Ishikawa (cell line): ENCODE measurements around the gene DNAH17.

Experiments
- CEBPB ChIP-seq: IDR thresholded peaks from 2 replicates; pipeline ENCODE4 v1.6.1; 2012
- CREB1 ChIP-seq: IDR thresholded peaks from 2 replicates; pipeline ENCODE4 v1.6.1; 2012; ENCODE audit warnings: low read depth
- EGR1 ChIP-seq: IDR thresholded peaks from 2 replicates; pipeline ENCODE4 v1.6.1; 2012
- EP300 ChIP-seq: IDR thresholded peaks from 2 replicates; pipeline ENCODE4 v1.6.1; 2012; ENCODE audit warnings: borderline replicate concordance
- FOXM1 ChIP-seq: IDR thresholded peaks from 2 replicates; pipeline ENCODE4 v1.6.1; 2012; ENCODE audit warnings: low read depth, borderline replicate concordance
- MAX ChIP-seq: IDR thresholded peaks from 2 replicates; pipeline ENCODE4 v1.6.1; 2012
- RAD21 ChIP-seq: IDR thresholded peaks from 2 replicates; pipeline ENCODE4 v1.6.1; 2012; ENCODE audit warnings: low read depth
- REST ChIP-seq: IDR thresholded peaks from 2 replicates; pipeline ENCODE4 v1.6.1; 2012; ENCODE audit warnings: low read depth, mild to moderate bottlenecking
- TAF1 ChIP-seq: IDR thresholded peaks from 2 replicates; pipeline ENCODE4 v1.6.1; 2012; ENCODE audit warnings: low read depth, mild to moderate bottlenecking
- TCF12 ChIP-seq: IDR thresholded peaks from 2 replicates; pipeline ENCODE4 v1.6.1; 2012; ENCODE audit warnings: low read depth
- USF1 ChIP-seq: IDR thresholded peaks from 2 replicates; pipeline ENCODE4 v1.6.1; 2012
- YY1 ChIP-seq: IDR thresholded peaks from 2 replicates; pipeline ENCODE4 v1.6.1; 2012; ENCODE audit warnings: low read depth
- ZBTB7A ChIP-seq: IDR thresholded peaks from 2 replicates; pipeline ENCODE4 v1.6.1; 2012; ENCODE audit warnings: low read depth

GRCh38 chr17:78501241-78502036 lies 75.8 kb downstream of the DNAH17 start:
- TF ChIP-seq REST (no peak), MAX (no peak), EP300 (no peak), RAD21 (no peak), YY1 (no peak), TCF12 (no peak), EGR1 (no peak), USF1 (no peak), TAF1 (no peak), CREB1 (no peak), CEBPB (no peak), FOXM1 (no peak), ZBTB7A (no peak)
